GM12878 (cell line): ENCODE results near the gene IL4. TPM values are rescaled to one million over a fixed set of nuclear protein-coding genes. Genes with fewer than 3 reads are reported as not detected.

Experiments
- CEBPB ChIP-seq, 2 experiments: fragments of 150-350 bp in 1 of 2; IDR thresholded peaks; 2 replicates each; pipeline ENCODE4 v1.6.1; 2012 to 2014; ENCODE audit warnings: low read depth in 2 of 2, low read length in 2 of 2, borderline replicate concordance in 1 of 2, inconsistent platforms in 1 of 2
- CHD2 ChIP-seq: IDR thresholded peaks from 2 replicates; pipeline ENCODE4 v1.6.1; 2011; ENCODE audit warnings: low read depth, low read length, improper control_type of control experiment, borderline replicate concordance
- CREM ChIP-seq: IDR thresholded peaks from 2 replicates; pipeline ENCODE4 v1.6.1; 2014; ENCODE audit warnings: antibody characterized with exemption, low read depth
- HDAC6 ChIP-seq: fragments of 200-600 bp; sonication (generic); IDR thresholded peaks from one replicate; pipeline ENCODE4 v1.8.0; 2017; ENCODE audit warnings: antibody characterized with exemption; ENCODE audit not compliant: unreplicated experiment
- JUNB ChIP-seq: IDR thresholded peaks from 2 replicates; pipeline ENCODE4 v1.6.1; 2016; ENCODE audit warnings: antibody characterized with exemption, mild to moderate bottlenecking
- MTA2 ChIP-seq: fragments of 450-650 bp; IDR thresholded peaks from 2 replicates; pipeline ENCODE4 v1.6.1; 2016; ENCODE audit warnings: low read depth, mild to moderate bottlenecking, moderate library complexity
- NFXL1 ChIP-seq: fragments of 450-650 bp; IDR thresholded peaks from 2 replicates; pipeline ENCODE4 v1.6.1; 2017; ENCODE audit warnings: antibody characterized with exemption, mild to moderate bottlenecking, borderline replicate concordance
- NFYB ChIP-seq: IDR thresholded peaks from 2 replicates; pipeline ENCODE4 v1.6.1; 2011; ENCODE audit warnings: low read depth, mild to moderate bottlenecking, low read length, improper control_type of control experiment, moderate library complexity; ENCODE audit not compliant: insufficient read depth
- PML ChIP-seq: IDR thresholded peaks from 2 replicates; pipeline ENCODE4 v1.6.1; 2012; ENCODE audit warnings: low read length, inconsistent platforms
- POLR2AphosphoS5 ChIP-seq: IDR thresholded peaks from 2 replicates; pipeline ENCODE4 v1.6.1; 2011; ENCODE audit warnings: mild to moderate bottlenecking, low read length, inconsistent platforms
- POU2F2 ChIP-seq: IDR thresholded peaks from 3 replicates; pipeline ENCODE4 v1.6.1; 2011; ENCODE audit warnings: low read depth, mild to moderate bottlenecking, low read length, borderline replicate concordance
- RB1 ChIP-seq: fragments of 450-650 bp; formaldehyde crosslinking; IDR thresholded peaks from 2 replicates; pipeline ENCODE4 v1.6.1; 2017; ENCODE audit warnings: mild to moderate bottlenecking, borderline replicate concordance
- SRF ChIP-seq, 2 experiments: IDR thresholded peaks; 2 replicates each; pipeline ENCODE4 v1.6.1; 2011; ENCODE audit warnings: low read depth in 2 of 2, low read length in 2 of 2, mild to moderate bottlenecking in 1 of 2, moderate library complexity in 1 of 2
- TAF1 ChIP-seq: IDR thresholded peaks from 2 replicates; pipeline ENCODE4 v1.6.1; 2011; ENCODE audit warnings: mild to moderate bottlenecking, low read depth, low read length, borderline replicate concordance
- TCF3 ChIP-seq: IDR thresholded peaks from 2 replicates; pipeline ENCODE4 v1.6.1; 2012; ENCODE audit warnings: low read depth, mild to moderate bottlenecking, low read length, borderline replicate concordance; ENCODE audit not compliant: insufficient read depth
- TCF7 ChIP-seq: IDR thresholded peaks from 2 replicates; pipeline ENCODE4 v1.6.1; 2014; ENCODE audit warnings: antibody characterized with exemption, borderline replicate concordance
- YY1 ChIP-seq: IDR thresholded peaks from 2 replicates; pipeline ENCODE4 v1.6.1; 2011; ENCODE audit warnings: low read depth, mild to moderate bottlenecking, low read length
- ZNF24 ChIP-seq: fragments of 450-650 bp; IDR thresholded peaks from 2 replicates; pipeline ENCODE4 v1.6.1; 2017; ENCODE audit warnings: antibody characterized with exemption, mild to moderate bottlenecking
- ZNF384 ChIP-seq: IDR thresholded peaks from 2 replicates; pipeline ENCODE4 v1.6.1; 2012; ENCODE audit warnings: low read depth, mild to moderate bottlenecking, low read length, improper control_type of control experiment, borderline replicate concordance
- polyA plus RNA-seq, 11 experiments: library from polyadenylated mRNA; depleted of rRNA in 4 of 11; unstranded in 6 of 11; stranded (reverse) in 5 of 11; fragments of >200 nt; fragmentation: Nextera tagmentation in 4 of 11; fragmentation: Illumina TruSeq in 1 of 11; extraction: Ambion mirVana in 4 of 11; extraction: Trizol in 1 of 11; gene quantifications; 1 replicate in 1 of 11; 2 replicates in 10 of 11; pipeline versions ENCODE4 v1.2.1 to v1.2.3, GENCODE V29; 2011 to 2016; ENCODE audit warnings: inconsistent platforms in 2 of 11, missing spikeins in 2 of 11, low read depth in 1 of 11
- total RNA-seq, 4 experiments: library from RNA; depleted of rRNA in 3 of 4; stranded (reverse); fragments of >200 nt in 3 of 4; fragmentation: Illumina TruSeq in 1 of 4; extraction: Trizol in 1 of 4; gene quantifications; 2 replicates each; pipeline versions ENCODE4 v1.2.1 to v1.2.3, GENCODE V29; 2013 to 2021
- TF ChIP-seq, protein P1 (sequence below): IDR thresholded peaks from 2 replicates; pipeline ENCODE4 v1.6.1; 2012; ENCODE audit warnings: mild to moderate bottlenecking, low read depth, low read length
- TF ChIP-seq, protein P2 (sequence below): fragments of 450-650 bp; IDR thresholded peaks from 2 replicates; pipeline ENCODE4 v1.6.1; 2017; ENCODE audit warnings: low read depth, mild to moderate bottlenecking, moderate library complexity
- TF ChIP-seq, protein P3 (sequence below): fragments of 450-650 bp; conservative IDR thresholded peaks from 2 replicates; pipeline ENCODE4 v1.6.1; 2017; ENCODE audit warnings: mild to moderate bottlenecking, moderate library complexity

IL4 gene
- total and polyA plus RNA-seq, 10 of the 15 experiments (the other 5 are each of a cell fraction or from before 2014, with no cell fraction given) = 0.20 to 0.80 (median 0.50) TPM; not detected in 7

DNA sequence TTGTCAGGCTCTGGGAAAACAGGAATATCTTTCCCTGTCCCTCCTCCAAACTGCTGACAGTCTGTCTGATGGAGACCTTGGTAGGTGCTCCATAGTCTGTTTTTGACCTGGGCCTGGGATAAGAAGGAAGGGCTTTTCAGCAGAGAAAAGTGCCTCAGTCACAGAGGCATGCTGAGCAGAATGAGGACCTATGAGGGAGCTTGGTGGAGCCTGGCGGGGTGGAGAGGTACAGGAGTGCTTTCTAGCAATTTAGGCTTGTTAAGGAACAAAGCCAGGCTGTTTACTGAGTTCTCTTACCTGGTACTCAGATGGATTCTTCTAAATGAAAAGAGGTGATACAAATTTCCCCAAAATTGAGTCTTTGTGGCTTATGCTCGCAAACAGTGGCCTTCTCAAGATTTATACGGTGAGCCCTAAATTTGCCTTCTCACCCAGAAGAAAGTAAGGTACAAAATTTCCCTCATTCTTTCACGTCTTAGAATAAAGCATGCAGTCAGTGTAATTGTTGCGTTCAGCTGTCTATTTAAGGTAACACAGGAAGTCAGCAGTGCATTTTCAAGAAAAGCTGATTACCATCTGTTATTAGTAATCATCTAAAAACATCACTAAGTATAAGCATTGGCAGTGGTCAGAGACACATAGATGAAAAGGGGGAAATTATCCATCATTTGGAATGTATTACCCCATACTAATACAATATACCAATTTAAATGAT, 44.4 kb upstream of the IL4 start (continued):
- TF ChIP-seq POU2F2 (no peak), HDAC6 (no peak), CREM (peak; percentile 72; the same call in 1 of the 2 replicates), CEBPB (IDR thresholded peaks at IDR 0.05; ENCODE audit: borderline replicate concordance in 1 of 2, low read depth in 2 of 2, low read length in 2 of 2) (no peak), POLR2AphosphoS5 (peak; percentile 37; the same call in 1 of the 2 replicates), ZNF384 (no peak), JUNB (peak; percentile 67), YY1 (no peak), NFYB (no peak), MTA2 (peak; percentile 57), RB1 (no peak), TCF7 (no peak), TAF1 (no peak), SRF (IDR thresholded peaks at IDR 0.05; ENCODE audit: low read depth in 2 of 2, low read length in 2 of 2) (peak; percentile 70 to 90), PML (0 out of 2 replicates have a peak, but pooled peaks have one; percentile 18), NFXL1 (no peak), CHD2 (no peak), ZNF24 (no peak), TCF3 (no peak)
- TF ChIP-seq, protein P1, sequence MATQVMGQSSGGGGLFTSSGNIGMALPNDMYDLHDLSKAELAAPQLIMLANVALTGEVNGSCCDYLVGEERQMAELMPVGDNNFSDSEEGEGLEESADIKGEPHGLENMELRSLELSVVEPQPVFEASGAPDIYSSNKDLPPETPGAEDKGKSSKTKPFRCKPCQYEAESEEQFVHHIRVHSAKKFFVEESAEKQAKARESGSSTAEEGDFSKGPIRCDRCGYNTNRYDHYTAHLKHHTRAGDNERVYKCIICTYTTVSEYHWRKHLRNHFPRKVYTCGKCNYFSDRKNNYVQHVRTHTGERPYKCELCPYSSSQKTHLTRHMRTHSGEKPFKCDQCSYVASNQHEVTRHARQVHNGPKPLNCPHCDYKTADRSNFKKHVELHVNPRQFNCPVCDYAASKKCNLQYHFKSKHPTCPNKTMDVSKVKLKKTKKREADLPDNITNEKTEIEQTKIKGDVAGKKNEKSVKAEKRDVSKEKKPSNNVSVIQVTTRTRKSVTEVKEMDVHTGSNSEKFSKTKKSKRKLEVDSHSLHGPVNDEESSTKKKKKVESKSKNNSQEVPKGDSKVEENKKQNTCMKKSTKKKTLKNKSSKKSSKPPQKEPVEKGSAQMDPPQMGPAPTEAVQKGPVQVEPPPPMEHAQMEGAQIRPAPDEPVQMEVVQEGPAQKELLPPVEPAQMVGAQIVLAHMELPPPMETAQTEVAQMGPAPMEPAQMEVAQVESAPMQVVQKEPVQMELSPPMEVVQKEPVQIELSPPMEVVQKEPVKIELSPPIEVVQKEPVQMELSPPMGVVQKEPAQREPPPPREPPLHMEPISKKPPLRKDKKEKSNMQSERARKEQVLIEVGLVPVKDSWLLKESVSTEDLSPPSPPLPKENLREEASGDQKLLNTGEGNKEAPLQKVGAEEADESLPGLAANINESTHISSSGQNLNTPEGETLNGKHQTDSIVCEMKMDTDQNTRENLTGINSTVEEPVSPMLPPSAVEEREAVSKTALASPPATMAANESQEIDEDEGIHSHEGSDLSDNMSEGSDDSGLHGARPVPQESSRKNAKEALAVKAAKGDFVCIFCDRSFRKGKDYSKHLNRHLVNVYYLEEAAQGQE = no peak
- TF ChIP-seq, protein P2, sequence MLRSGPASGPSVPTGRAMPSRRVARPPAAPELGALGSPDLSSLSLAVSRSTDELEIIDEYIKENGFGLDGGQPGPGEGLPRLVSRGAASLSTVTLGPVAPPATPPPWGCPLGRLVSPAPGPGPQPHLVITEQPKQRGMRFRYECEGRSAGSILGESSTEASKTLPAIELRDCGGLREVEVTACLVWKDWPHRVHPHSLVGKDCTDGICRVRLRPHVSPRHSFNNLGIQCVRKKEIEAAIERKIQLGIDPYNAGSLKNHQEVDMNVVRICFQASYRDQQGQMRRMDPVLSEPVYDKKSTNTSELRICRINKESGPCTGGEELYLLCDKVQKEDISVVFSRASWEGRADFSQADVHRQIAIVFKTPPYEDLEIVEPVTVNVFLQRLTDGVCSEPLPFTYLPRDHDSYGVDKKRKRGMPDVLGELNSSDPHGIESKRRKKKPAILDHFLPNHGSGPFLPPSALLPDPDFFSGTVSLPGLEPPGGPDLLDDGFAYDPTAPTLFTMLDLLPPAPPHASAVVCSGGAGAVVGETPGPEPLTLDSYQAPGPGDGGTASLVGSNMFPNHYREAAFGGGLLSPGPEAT = no peak
- TF ChIP-seq, protein P3, sequence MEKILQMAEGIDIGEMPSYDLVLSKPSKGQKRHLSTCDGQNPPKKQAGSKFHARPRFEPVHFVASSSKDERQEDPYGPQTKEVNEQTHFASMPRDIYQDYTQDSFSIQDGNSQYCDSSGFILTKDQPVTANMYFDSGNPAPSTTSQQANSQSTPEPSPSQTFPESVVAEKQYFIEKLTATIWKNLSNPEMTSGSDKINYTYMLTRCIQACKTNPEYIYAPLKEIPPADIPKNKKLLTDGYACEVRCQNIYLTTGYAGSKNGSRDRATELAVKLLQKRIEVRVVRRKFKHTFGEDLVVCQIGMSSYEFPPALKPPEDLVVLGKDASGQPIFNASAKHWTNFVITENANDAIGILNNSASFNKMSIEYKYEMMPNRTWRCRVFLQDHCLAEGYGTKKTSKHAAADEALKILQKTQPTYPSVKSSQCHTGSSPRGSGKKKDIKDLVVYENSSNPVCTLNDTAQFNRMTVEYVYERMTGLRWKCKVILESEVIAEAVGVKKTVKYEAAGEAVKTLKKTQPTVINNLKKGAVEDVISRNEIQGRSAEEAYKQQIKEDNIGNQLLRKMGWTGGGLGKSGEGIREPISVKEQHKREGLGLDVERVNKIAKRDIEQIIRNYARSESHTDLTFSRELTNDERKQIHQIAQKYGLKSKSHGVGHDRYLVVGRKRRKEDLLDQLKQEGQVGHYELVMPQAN = no peak
